DMS114 treated with DMSO at 0.1 percent for 48 hours (cell line): Measurements from ENCODE around the gene NUP62.

Experiments
- DNase-seq: peaks from one replicate; lab custom pipeline; 2025; ENCODE audit not compliant: unreplicated experiment; lab: John Stamatoyannopoulos, UW

NUP62 gene

DNA sequence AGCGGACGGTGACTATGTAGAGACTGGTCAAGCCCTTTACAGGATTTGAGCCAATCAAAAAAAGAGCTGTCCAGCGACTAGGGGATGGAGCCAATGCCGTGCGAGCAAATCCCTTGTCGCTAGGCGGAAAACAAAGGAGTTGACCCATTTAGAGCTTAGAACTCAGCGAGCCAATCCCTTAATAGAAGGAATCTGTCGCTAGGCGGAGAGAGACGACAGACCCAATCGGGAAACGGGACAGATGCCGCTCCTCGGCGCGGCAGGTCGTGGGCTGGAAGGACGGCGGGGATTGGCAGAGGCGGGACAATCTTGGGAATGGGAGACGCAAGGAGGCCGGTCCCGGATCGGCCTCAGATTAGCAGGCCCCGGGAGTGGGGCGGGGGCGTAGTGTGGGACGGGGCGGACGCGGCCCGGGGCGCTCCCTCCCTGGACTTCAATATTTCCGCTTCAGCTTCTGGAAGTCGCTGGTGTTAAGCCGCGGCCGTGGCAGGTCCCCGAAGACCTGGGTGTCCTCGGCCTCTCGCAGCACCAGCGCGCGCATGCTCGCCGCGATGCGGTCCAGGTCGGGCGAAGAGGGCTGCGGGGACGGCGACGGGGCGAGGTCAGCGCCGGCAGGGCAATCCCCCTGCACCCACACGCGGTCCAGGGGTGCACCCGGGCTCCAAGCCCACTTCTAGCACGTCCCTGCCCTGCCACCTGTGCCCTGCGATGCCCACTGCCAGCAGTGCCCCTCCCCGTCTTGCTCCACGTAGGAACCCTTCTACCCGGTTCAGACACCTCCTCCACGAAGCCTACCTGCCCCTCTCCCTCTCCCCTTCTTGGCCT lies 59.6 kb downstream of the NUP62 start:
- peak; percentile 97 for DNase-seq

DNA sequence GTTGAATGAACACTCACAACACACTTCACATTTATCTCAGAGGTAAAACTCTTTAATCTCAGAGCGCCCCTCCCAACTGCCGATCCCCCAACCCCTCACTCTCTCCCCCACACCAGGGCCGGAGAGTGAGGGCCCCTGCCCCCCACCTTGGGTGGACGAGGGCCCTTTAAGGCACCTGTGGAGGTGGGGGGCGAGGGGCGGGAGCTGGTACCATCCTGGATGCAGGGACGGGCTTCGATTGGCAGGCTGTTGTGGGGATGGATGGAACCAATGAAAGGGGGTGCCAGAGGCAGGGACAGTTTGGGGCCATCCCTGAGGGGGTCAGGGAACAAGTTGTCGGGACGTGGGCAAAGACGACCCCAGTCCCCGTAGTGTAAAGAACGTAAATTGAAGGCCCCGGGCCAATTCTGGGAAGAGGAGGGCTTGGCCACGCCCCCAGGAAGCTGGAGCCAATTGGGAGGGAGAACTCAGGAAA lies 60.3 kb downstream of the NUP62 start:
- DNase-seq, result no peak

DNA sequence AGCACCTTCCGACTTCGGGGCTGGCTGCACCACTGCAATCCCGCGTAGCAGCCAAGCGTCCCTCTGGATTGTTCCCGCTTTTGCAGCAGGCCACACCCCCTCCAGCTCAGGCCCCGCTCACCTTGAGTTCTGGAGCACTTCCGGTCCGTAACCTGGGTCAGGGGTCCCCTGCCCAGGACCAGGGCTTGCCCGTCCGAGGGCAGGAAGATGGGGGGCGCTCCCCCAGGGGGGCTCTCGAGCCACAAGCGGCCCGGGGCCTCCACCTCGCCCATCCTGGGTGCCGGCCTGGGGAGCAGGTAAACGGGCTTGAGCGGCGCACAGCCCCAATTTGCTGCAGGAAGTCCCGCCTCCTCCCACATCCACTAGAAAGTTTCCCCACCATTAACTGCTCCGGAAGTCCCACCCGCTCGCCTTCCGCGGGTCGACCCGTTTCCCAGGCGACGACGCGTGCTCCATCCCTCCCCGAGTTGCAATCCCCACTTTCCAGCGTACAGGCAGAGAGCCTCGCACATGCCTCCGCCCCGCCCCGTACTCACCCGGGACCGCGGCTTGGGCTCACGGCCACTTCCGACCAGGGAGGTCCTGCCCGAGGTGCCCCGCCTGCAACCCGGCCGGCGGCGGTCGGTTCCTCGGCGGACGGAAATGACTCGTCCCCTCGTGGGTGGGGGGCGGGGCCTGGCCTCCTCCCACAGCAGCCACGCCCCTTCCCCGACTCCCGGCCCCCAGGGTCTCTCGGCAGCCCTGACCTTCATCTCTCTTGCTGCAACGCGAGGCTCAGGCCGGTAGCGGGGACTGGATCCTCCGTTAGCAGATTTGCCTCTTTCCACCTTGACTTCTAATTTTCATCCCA lies 62.1 kb downstream of the NUP62 start, which contains the start of gene PNKP:
PNKP (minus strand) TSS at position 644 of the 850 bp plus-strand sequence; CDS start at position 272, 372 bp downstream.
- DNase-seq, result peak; percentile 71

DNA sequence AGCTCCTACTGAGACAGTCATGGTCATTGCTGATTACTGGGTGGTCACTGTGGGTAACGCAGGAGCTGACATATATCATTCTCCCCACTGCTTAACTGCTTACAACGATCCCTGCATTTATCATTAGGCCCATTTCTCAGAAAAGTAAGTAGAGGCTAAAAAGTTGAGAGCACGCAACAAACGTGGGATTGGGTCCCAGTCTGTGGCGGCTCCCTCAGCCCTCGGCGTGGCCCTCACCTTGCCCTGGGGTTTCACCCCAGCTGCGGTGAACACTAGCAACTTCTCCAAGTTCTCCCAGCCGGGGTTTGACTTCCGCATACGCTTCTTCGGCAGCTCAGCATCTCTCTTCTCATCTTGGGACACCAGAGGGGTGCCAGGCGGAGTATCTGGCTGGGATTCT lies 64.4 kb downstream of the NUP62 start:
- no peak for DNase-seq

DNA sequence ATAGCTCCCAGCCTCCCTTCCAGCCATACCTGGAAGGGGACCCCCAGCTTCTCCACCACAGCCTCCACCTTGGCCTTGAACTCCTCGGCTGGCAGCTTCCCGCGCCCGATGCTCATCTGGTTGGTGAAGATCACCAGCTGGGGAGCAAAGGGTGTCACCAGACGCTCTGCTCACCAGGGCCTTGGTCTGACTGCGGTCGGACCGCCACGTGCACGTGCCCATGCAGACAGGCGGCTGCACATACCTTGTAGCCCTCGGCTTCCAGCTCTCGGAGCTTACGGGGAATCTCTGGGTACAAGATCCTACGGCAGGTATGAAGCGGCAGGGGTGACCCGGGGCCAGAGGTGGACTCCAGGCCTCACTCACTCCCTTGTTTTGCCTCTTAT lies 65.4 kb downstream of the NUP62 start:
- no peak for DNase-seq

DNA sequence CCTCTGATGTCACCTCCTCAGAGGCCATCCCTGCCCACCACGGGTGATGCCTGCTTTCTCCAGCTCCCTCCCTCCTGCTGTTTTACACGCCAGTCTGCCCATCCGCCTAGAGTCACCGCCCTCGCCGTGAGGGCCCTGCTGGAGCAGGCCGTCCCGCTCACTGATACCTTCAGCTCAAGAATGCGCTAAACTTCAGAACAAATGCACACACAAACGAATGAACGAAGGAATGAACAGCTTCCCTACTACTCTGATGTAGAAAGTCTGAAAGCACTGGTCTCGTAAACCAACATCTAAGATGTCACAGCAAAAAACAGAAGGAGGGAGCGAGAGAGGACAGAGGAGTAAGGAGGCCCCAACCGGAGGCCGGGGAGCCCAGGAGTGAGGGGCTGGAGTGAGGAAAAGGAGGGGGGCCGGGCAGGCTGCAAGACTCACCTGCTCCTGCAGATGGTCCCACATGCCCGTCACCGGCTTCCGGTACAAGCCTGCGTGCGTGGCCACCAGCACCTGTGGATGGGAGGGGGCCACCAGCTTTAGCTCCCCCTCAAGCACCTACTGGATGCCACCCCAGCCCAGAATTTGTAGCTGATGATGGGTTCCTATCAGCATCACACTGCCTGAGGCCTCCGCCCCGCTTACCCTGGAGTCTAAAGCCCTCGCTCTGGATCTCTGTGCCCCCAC lies 65.9 kb downstream of the NUP62 start:
- DNase-seq, result no peak

DNA sequence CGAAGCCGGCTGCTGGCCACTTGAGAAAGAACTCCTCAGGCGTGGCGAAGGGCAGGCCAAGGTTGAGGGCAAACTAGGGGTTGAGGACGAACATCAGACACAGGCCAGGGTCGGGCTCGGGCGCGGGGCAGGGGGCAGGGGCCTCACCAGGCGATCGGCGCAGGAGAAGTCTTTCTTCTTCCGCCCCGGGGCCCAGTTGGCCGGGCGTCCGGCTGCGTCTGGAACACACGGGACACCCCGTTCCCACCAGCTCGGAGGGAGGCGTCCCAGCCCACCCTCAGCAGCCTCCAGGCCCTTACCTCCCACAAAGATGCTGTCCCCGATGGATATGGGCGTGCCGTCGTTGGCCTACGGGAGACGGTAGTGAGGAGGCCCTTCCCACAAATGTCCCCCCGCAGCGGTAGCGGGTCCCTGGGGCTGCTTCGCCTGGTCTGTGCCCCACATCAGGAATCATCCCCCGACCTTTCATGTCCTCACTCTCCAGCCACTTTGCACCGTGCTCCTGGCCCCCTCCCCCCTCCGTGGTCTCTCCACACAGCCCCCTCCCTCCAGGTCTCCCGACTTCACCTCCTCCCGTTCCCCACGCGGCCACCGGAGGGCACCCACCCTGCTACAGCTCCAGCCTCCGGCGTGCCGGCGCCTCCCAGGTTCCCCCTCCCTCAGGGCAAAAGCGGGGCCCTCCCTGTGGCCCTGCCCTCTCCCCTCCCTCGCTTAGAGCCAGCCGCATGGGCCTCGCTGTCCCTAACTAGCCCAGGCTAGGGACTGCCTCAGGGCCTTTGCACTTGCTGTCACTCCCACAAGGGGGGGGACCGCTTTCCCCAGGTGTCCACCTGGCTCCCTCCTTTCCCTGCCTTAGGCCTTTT lies 66.7 kb downstream of the NUP62 start:
- peak; percentile 14 for DNase-seq

DNA sequence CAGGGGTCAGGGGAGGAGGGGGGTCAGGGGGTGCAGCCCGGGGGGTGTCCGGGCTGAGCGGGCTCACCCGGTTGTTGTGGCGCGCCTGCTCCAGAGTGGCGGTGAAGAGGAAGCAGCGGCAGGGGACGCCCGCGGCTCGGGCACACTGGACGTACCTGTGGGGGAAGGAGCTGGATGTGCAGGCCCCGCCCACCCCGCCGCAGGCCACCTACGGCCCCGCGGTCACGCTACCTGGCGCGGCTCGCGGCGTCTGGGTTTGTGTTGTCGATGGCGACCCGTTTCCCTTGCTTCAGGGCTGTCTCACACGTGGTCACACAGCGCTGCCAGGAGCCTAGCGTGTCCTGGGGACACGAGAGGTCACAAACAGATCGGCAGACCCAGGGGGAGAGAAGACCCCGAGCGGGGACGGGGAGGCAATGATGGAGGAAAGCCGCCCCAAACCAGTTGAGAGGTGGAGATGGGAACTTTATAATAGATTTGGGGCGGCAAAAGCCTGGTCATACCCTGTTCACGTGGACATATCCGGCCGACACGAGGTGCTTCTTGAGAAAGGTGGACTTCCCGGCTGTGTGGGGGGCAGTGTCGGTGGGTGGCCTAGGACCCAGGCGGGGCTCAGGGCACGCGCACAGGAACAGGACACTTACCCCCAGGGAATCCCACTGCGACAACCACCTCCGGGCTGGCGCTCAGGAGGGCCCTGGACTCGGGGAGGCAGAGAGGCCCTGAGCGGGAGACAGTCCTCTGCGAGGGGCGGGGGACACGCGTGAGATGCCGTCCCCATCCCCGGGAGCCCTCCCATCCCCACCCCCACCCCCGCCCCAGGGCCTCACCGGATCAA lies 67.5 kb downstream of the NUP62 start:
- no peak for DNase-seq

DNA sequence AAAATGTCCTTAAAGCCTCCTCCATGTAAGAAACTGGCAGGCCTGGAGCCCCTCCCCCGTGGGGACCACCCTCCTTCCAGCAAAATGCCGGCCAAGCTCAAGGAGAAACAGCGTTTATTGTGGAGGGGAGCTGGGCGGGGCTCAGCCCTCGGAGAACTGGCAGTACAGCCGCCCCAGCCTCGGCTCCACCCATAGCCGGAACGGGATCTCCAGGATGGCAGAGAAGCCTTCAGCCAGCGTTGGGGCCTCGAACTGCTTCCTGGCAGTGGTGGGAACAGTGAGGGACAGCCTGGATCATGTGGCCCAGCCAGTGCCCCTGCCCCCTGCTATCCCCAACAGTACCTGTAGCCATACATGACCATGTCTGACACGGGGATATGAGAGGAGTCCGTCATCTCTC lies 68.2 kb downstream of the NUP62 start:
- no peak for DNase-seq

DNA sequence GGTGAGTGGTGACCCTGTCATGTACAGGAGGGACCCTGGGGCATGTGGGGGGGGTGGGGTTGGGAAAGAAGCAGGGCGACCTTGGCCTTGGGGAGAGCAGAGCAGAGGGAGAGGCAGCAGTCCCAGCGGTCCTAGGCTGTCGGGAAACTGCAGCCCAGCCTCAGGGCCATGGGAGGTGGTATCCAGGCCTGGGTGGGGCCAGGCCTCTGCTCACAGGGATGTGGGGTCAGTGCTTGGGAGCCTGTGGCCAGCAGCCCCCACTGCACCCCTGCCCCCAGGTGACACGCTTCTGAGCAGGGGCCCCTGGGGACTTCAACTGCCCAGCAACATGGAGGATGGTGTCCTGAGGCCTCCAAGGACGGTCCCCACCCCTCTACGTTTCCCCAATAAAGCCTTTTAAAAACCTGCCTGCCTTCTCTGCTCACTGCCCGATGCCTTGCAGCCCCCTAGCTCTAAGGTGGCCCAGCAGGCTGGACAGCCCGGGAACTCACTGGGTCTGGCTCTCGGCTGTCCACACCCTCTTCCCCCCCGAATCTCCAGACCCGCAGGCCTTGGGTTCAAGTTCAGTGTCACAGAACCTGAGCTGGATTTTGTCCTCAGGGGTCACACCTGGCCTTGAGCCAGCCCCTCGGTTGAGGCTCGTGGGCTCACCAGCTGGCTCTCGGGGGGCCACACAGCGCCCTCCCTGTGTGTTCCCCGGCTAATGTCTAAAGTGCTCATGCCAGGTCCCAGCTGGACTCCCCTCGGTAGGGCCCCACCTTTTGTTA lies 68.8 kb downstream of the NUP62 start:
- no peak for DNase-seq

DNA sequence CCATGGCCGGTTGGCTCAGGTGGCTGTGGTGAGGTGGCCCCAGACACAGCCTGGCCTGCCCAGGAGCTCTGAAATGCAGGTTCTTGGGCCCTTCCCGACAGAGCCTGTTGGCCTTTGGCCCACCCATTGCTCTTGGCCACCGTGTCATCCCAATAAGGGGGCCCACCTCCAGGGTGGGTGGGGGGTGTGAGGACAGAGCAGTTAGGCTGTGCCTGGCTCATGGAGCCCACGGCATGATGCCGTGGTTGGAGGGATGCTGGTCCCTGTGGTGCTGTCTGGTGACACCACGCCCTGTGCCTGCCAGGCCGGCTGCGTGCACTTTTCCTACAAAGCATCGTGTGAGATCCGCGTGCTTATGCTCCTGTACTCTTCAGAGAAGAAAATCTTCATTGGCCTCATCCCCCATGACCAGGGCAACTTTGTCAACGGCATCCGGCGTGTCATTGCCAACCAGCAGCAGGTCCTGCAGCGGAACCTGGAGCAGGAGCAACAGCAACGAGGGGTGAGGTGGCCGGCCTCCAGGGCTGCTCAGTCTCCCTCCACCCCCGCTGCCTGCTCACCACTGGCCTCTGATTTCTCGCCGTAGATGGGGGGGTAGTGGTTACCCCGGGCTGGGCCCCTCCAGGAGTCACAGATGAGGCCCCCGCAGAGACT lies 69.5 kb downstream of the NUP62 start:
- no peak for DNase-seq

DNA sequence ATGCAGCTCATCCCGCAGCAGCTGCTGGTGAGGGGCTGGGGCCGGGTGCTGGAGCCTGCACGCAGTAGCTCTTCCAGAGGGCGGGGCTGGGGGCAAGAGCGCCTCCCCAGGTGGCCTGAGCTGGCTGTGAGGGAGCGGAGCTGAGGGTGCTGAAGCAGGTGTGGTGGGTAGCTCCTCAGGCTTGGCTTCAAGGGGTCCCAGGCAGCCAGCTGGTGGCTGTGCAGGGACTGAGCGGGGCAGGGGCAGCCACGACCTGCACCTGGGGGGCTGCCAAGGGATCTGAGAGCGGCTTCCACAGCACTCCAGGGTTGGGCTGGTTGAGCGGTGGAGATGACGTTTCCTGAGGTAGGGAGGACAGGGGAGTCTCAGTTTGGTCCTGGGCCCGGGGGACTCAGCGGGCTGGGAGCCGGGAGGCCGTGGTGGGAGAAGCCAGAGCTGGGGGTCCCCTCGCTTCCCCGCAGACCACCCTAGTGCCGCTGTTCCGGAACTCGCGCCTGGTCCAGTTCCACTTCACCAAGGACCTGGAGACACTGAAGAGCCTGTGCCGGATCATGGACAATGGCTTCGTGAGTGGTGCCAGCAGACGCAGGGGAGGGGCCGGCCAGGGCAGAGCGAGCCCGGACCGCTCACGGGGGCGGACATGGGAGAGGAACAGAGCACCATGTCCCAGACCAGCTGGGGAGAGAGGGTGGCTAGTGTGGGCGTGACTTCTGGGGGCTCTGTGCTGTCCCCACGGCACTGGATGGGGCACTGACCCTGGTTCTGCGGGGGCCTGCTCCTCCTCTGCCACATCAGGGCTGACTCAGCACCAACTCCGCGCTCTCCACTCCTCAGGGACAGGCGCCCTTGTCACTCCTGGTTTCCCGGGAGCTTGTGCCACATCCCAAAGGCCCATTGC lies 71.0 kb downstream of the NUP62 start:
- no peak for DNase-seq

DNA sequence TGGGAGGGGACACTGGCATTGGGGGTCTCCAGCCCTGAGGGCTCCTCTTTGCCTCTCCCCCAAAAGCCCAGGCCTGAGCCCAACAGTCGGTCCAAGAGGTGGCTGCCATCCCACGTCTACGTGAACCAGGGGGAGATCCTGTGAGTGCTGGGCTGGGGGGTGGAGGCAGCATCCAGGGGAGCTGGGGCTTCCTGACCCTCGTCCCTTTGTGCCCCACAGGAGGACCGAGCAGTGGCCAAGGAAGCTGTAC lies 71.5 kb downstream of the NUP62 start:
- DNase-seq, result no peak

DNA sequence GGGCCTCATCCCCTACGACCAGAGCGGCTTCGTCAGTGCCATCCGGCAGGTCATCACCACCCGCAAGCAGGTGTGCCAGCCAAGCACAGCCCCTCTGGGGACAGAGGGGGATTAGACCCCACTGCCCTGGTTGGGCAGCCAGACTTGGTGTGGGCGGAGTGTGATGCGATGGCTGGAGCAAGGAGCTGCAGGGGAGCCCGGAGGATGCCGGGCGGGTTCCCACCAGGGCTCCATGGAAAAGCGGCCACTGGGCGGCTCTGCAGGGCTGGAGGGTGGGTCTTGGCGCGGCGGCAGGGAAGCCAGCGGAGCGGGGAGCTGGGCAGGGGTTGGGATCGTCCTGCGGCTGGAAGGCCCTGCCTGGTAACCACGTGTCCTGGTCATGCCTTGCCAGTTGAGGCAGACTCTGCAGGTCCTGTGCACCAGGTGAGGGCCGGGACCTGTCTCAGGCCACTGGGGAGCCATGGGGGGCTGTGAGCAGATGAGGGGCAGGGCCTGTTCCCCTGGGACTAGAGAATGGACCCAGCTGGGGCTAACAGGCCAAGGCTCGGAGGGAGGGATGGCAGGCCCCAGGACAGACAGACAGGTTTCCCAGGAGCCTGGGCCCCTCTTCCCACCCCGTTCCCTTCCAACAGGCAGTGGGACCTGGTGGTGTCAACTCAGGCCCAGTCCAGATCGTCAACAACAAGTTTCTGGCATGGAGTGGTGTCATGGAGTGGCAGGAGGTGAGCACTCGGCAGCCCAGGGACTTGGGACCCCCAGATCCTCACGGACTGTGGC lies 72.1 kb downstream of the NUP62 start:
- DNase-seq, result no peak
